Neuronal stem cell (in vitro differentiated cells): ENCODE results near the gene SMG9.

Experiments
- DNase-seq: peaks from one replicate; pipeline ENCODE4 v3.0.0-alpha.2; 2013; ENCODE audit warnings: low spot score
- H2AFZ ChIP-seq: one replicate; pipeline ENCODE4 v1.6.1; 2013; ENCODE audit warnings: mild to moderate bottlenecking, low read length, inconsistent platforms
- H2AK5ac ChIP-seq: 2 replicates; pipeline ENCODE4 v1.6.1; 2013; ENCODE audit warnings: low read depth, mild to moderate bottlenecking, inconsistent platforms, low read length, moderate library complexity, mixed read lengths
- H2BK120ac ChIP-seq: 2 replicates; pipeline ENCODE4 v1.6.1; 2013; ENCODE audit warnings: low read depth, mild to moderate bottlenecking, inconsistent platforms, low read length, moderate library complexity, mixed read lengths
- H2BK12ac ChIP-seq: one replicate; pipeline ENCODE4 v1.6.1; 2013; ENCODE audit warnings: low read length, inconsistent platforms
- H2BK15ac ChIP-seq: 2 replicates; pipeline ENCODE4 v1.6.1; 2013; ENCODE audit warnings: mild to moderate bottlenecking, low read length, inconsistent platforms, mixed read lengths
- H2BK5ac ChIP-seq: one replicate; pipeline ENCODE4 v1.6.1; 2013; ENCODE audit warnings: inconsistent platforms, mild to moderate bottlenecking, low read length, moderate library complexity
- H3K14ac ChIP-seq: one replicate; pipeline ENCODE4 v1.6.1; 2013; ENCODE audit warnings: low read length, inconsistent platforms
- H3K18ac ChIP-seq: 2 replicates; pipeline ENCODE4 v1.6.1; 2013; ENCODE audit warnings: low read length, inconsistent platforms
- H3K23ac ChIP-seq: 2 replicates; pipeline ENCODE4 v1.6.1; 2013; ENCODE audit warnings: low read depth, mild to moderate bottlenecking, mixed read lengths, low read length, inconsistent platforms; ENCODE audit not compliant: poor library complexity
- H3K27ac ChIP-seq: replicated peaks from 3 replicates; pipeline ENCODE4 v1.5.1; 2013; ENCODE audit warnings: low read length, inconsistent platforms
- H3K27me3 ChIP-seq, 3 experiments: 2 replicates each; pipeline ENCODE4 v1.6.1; 2013; ENCODE audit warnings: low read length in 3 of 3, mild to moderate bottlenecking in 2 of 3, inconsistent platforms in 1 of 3, low read depth in 1 of 3, mixed read lengths in 1 of 3, moderate library complexity in 1 of 3; ENCODE audit not compliant: control insufficient read depth in 3 of 3, insufficient read depth in 3 of 3
- H3K36me3 ChIP-seq, 2 donors: replicated peaks in 1 of 2; 2 replicates each; pipeline ENCODE4 v1.6.1; 2013; ENCODE audit warnings: low read length in 2 of 2; ENCODE audit not compliant: control insufficient read depth in 2 of 2, insufficient read depth in 2 of 2
- H3K4ac ChIP-seq: 2 replicates; pipeline ENCODE4 v1.6.1; 2013; ENCODE audit warnings: inconsistent platforms, mild to moderate bottlenecking, low read length, moderate library complexity
- H3K4me1 ChIP-seq, 2 donors: 1 replicate in 1 of 2; 2 replicates in 1 of 2; pipeline ENCODE4 v1.6.1; 2013; ENCODE audit warnings: low read length in 2 of 2, low read depth in 1 of 2; ENCODE audit not compliant: control insufficient read depth in 2 of 2, insufficient read depth in 1 of 2
- H3K4me2 ChIP-seq: one replicate; pipeline ENCODE4 v1.6.1; 2013; ENCODE audit warnings: mild to moderate bottlenecking, low read length, inconsistent platforms; ENCODE audit not compliant: insufficient read depth, poor library complexity, severe bottlenecking
- H3K4me3 ChIP-seq, 2 donors: 2 replicates each; pipeline ENCODE4 v1.5.1; 2013; ENCODE audit warnings: low read length in 2 of 2, mild to moderate bottlenecking in 2 of 2, inconsistent platforms in 1 of 2, moderate library complexity in 1 of 2
- H3K79me1 ChIP-seq: one replicate; pipeline ENCODE4 v1.6.1; 2013; ENCODE audit warnings: low read depth, mild to moderate bottlenecking, inconsistent platforms, low read length, moderate library complexity
- H3K9ac ChIP-seq: one replicate; pipeline ENCODE4 v1.6.1; 2013; ENCODE audit warnings: mild to moderate bottlenecking, low read depth, low read length, inconsistent platforms; ENCODE audit not compliant: poor library complexity
- H3K9me3 ChIP-seq, 2 donors: replicated peaks in 1 of 2; 2 replicates each; pipeline versions ENCODE3 to v1.6.1; 2013; ENCODE audit warnings: low read length in 2 of 2, mild to moderate bottlenecking in 2 of 2, inconsistent platforms in 1 of 2, low read depth in 1 of 2, mixed read lengths in 1 of 2, moderate library complexity in 1 of 2; ENCODE audit not compliant: control insufficient read depth in 2 of 2, insufficient read depth in 1 of 2
- H4K8ac ChIP-seq: one replicate; pipeline ENCODE4 v1.6.1; 2013; ENCODE audit warnings: low read depth, mild to moderate bottlenecking, inconsistent platforms, low read length, moderate library complexity
- H4K91ac ChIP-seq: one replicate; pipeline ENCODE4 v1.6.1; 2013; ENCODE audit warnings: low read length, low read depth, mild to moderate bottlenecking, inconsistent platforms; ENCODE audit not compliant: poor library complexity
- WGBS, 2 donors: extraction: QIAGEN DNeasy Blood & Tissue Kit; methylation state at CpG; one replicate each; pipeline ENCODE4 v1.1.7; 2013; ENCODE audit warnings: missing lambda C conversion rate in 2 of 2, mixed read lengths in 1 of 2; ENCODE audit not compliant: insufficient read length in 2 of 2, insufficient replicate concordance in 1 of 2; ENCODE audit errors: extremely low coverage in 2 of 2; 5-methylcytosine and 5-hydroxymethylcytosine counted together

SMG9 gene

DNA sequence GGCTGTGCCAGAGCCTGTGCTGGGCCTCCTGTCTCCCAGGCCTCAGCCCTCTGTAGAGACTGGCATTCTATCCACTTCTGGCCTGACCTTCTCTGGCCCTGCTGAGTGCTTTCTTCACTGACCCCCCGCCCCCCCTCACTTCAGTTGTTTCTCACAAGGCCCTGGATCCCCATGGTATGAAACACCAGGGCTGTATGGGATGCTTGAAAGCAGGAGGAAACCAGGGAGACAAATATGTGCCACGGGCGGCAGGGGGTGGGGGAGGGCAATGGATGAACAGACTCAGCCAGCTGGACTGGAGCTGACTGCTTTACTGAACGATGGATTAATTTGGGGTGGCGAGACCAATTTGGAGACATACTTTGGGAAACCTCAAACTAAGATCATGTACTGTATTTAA lies 24.8 kb downstream of the SMG9 start:
- Histone ChIP-seq H3K27ac (no peak overlapping the region), H3K36me3 (peaks cover 30 to 68% of the 10 kb centered on the region in 2 donors), H4K8ac (no peak overlapping the region), H3K4me3 (no peak overlapping the region), H3K4ac (no peak overlapping the region), H3K18ac (no peak overlapping the region), H2AFZ (no peak overlapping the region), H3K9me3 (peaks cover 0 to 2% of the 10 kb centered on the region in 2 donors), H3K9ac (no peak overlapping the region), H2AK5ac (no peak overlapping the region), H3K4me1 (no peaks in the 10 kb centered on the region), H2BK5ac (no peak overlapping the region), H3K23ac (no peak overlapping the region), H3K27me3 (no peaks in the 10 kb centered on the region), H4K91ac (no peak overlapping the region), H3K79me1 (no peaks in the 10 kb centered on the region), H2BK12ac (no peak overlapping the region), H3K4me2 (no peak overlapping the region), H2BK120ac (no peak overlapping the region), H3K14ac (no peak overlapping the region), H2BK15ac (no peak overlapping the region)
- no CpG with 5 or more reads among the region's 5 CpGs for WGBS, 2 donors
- no peak for DNase-seq

DNA sequence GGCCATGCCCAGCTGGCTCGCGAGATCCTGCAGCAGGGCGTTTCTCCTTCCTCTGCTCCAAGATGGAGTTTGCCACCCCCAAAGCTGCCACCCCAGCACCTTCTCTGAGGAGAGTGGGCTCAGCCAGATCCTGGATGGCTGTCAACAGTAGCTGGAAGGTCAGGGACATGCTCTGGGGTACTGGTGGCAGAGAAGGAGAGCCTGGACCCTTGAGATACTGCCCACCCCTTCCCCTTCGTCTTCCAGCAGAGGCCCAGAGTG lies 27.2 kb downstream of the SMG9 start:
- no peak for DNase-seq
- no CpG with 5 or more reads among the region's 4 CpGs for WGBS, 2 donors

DNA sequence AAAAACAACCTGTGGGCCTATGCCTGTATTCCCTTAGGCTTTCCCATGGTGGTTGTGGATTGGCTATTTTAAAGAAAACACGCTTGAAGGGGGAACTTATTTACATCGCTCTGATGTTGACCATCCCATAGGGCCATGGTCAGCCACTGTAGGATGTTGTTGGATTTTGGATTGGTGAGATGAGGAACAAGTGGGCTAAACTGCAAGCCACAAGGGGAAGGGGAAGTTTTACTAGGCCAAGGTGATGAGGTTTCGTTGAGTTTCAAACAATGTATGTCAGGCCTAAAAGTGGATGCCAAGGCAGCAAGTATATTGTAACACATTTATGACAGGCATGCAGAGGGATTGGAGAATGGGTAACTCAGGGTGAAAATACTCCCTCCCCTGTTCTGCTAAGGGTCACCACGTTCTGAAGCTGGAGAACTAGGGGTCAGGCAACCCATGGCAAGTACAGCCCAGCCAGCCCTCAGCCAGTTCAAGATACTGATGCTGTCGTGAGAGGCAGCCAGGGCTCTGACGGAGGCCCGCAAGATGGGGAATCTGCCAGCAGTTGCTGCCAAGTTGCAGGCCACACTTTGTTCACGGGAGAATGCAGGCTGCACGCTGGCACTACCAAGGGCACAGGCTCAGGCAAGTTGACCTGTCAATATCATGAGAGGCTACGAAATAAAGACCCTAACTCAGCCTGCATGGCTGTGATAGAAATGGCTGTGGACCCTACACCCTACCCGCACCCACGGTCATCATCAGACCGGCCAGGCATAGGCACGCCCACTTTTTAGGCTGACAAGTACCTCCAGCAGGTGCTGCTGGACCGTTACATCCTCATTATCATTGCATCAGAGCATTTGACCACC lies 27.8 kb downstream of the SMG9 start:
- no peak overlapping the region for H3K18ac ChIP-seq
- H3K4me3 ChIP-seq: no peak overlapping the region

More for the DNA sequence above, 27.2 kb downstream of the SMG9 start:
- no peak overlapping the region for H3K4me2 ChIP-seq
- H3K4ac ChIP-seq: no peak overlapping the region
- no peak overlapping the region for H3K27ac ChIP-seq
- peaks cover 0 to 2% of the 10 kb centered on the region in 2 donors for H3K9me3 ChIP-seq
- H3K23ac ChIP-seq: peak overlapping the region; percentile 11
- no peak overlapping the region for H2BK15ac ChIP-seq
- H3K36me3 ChIP-seq: peaks cover 21 to 44% of the 10 kb centered on the region in 2 donors
- H3K4me3 ChIP-seq: no peak overlapping the region
- H2BK12ac ChIP-seq: no peak overlapping the region
- no peak overlapping the region for H4K91ac ChIP-seq
- no peak overlapping the region for H3K14ac ChIP-seq
- no peaks in the 10 kb centered on the region for H3K4me1 ChIP-seq
- H4K8ac ChIP-seq: no peak overlapping the region
- H2AK5ac ChIP-seq: no peak overlapping the region
- H3K27me3 ChIP-seq: no peaks in the 10 kb centered on the region
- H3K79me1 ChIP-seq: no peaks in the 10 kb centered on the region
- no peak overlapping the region for H2AFZ ChIP-seq
- H3K9ac ChIP-seq: peak overlapping the region; percentile 30
- no peak overlapping the region for H2BK5ac ChIP-seq
- H2BK120ac ChIP-seq: no peak overlapping the region
- H3K18ac ChIP-seq: no peak overlapping the region

DNA sequence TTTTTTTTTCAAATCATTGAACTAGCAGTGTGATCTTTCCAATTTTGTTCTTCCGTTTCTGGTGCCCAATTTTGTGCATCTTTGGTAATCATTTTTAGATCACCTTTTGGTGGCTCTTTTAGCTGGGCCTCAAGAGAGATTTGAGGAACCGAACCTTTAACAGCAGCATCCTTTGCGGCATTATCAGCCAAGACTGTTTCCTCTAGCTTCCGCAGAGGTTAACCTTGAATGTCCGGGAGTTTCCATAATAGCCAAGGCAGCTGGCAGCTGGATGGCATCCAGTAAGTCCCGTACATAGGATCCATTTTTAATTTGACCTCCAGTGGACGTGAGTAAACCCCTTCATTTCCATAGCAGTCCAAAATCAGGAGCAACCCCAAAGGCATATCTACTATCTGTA lies 29.3 kb downstream of the SMG9 start:
- WGBS, 2 donors: no CpG with 5 or more reads among the region's 7 CpGs
- H3K14ac ChIP-seq: no peak overlapping the region
- no peak overlapping the region for H3K4me3 ChIP-seq
- DNase-seq: no peak
- no peak overlapping the region for H2BK12ac ChIP-seq
- peaks cover 13 to 25% of the 10 kb centered on the region in 2 donors for H3K36me3 ChIP-seq
- H3K4ac ChIP-seq: no peak overlapping the region
- H2AK5ac ChIP-seq: no peak overlapping the region
- no peak overlapping the region for H2BK5ac ChIP-seq
- H3K27ac ChIP-seq: no peak overlapping the region
- H4K91ac ChIP-seq: no peak overlapping the region
- H3K4me1 ChIP-seq: no peaks in the 10 kb centered on the region
- no peaks in the 10 kb centered on the region for H3K27me3 ChIP-seq
- no peak overlapping the region for H3K23ac ChIP-seq
- H4K8ac ChIP-seq: no peak overlapping the region
- no peak overlapping the region for H2BK15ac ChIP-seq
- no peak overlapping the region for H3K18ac ChIP-seq
- H3K9me3 ChIP-seq: peaks cover 0 to 2% of the 10 kb centered on the region in 2 donors
- H3K9ac ChIP-seq: peak overlapping the region; percentile 54
- H2AFZ ChIP-seq: no peak overlapping the region
- no peak overlapping the region for H2BK120ac ChIP-seq
- H3K79me1 ChIP-seq: no peaks in the 10 kb centered on the region
- no peak overlapping the region for H3K4me2 ChIP-seq

More for the DNA sequence above, 27.8 kb downstream of the SMG9 start:
- Histone ChIP-seq H3K27me3 (no peaks in the 10 kb centered on the region), H4K8ac (no peak overlapping the region), H2BK5ac (no peak overlapping the region), H3K23ac (peak overlapping the region; percentile 11), H3K79me1 (no peaks in the 10 kb centered on the region), H2BK15ac (no peak overlapping the region), H4K91ac (no peak overlapping the region), H2BK12ac (no peak overlapping the region), H3K4ac (no peak overlapping the region), H2AK5ac (no peak overlapping the region), H3K27ac (no peak overlapping the region), H2BK120ac (no peak overlapping the region), H3K9me3 (peaks cover 0 to 2% of the 10 kb centered on the region in 2 donors), H2AFZ (no peak overlapping the region), H3K14ac (no peak overlapping the region), H3K36me3 (peaks cover 19 to 39% of the 10 kb centered on the region in 2 donors), H3K4me2 (no peak overlapping the region), H3K9ac (peak overlapping the region; percentile 30), H3K4me1 (no peaks in the 10 kb centered on the region)
- WGBS, 2 donors: no CpG with 5 or more reads among the region's 15 CpGs
- no peak for DNase-seq
